PC-3 (cell line): Measurements from ENCODE around the gene ARPC5. TPM values are rescaled to one million over a fixed set of nuclear protein-coding genes. Genes with fewer than 3 reads are reported as not detected.
A peak's percentile ranks its signal among the peaks of the same experiment; 100 is the strongest.

Source experiments
- ATAC-seq: fragments of 200-7000 bp; cut with Tn5 transposase; 2 replicates; pipeline ENCODE4 v1.9.1; 2020; ENCODE audit warnings: mild to moderate bottlenecking, moderate library complexity
- BruUV-seq: library from RNA; stranded (reverse); fragments of 400-500 nt; replicated peaks from 2 replicates; lab custom pipeline; 2021; lab: Mats Ljungman, UMichigan
- CTCF ChIA-PET: fragments of 300-600 bp; sonication (Branson Sonifier 250); formaldehyde crosslinking; loops from one replicate; lab custom pipeline; 2022; ENCODE audit warnings: antibody characterized with exemption; lab: Charles Lee
- POLR2A ChIA-PET: fragments of 300-600 bp; sonication (Branson Sonifier 250); formaldehyde crosslinking; loops from one replicate; lab custom pipeline; 2022; ENCODE audit warnings: antibody characterized with exemption; ENCODE audit not compliant: unreplicated experiment; lab: Charles Lee
- DNase-seq: peaks from one replicate; pipeline ENCODE4 v3.0.0-alpha.2; 2015
- H2AFZ ChIP-seq: fragments of 300-600 bp; sonication (generic); 2 replicates; pipeline ENCODE4 v1.6.0; 2016; ENCODE audit warnings: antibody characterized with exemption, low read length
- H3F3A ChIP-seq: fragments of 300-600 bp; sonication (generic); one replicate; pipeline ENCODE4 v1.6.0; 2017; ENCODE audit warnings: antibody characterized with exemption, low read length, control low read depth, mild to moderate bottlenecking; ENCODE audit not compliant: unreplicated experiment
- H3K27ac ChIP-seq: fragments of 300-600 bp; sonication (generic); 2 replicates; pipeline ENCODE4 v1.5.1; 2016; ENCODE audit warnings: mild to moderate bottlenecking, low read length
- H3K27me3 ChIP-seq: fragments of 300-600 bp; sonication (generic); 2 replicates; pipeline ENCODE4 v1.6.1; 2016; ENCODE audit warnings: low read length, mixed read lengths
- H3K36me3 ChIP-seq: fragments of 300-600 bp; sonication (generic); 2 replicates; pipeline ENCODE4 v1.6.1; 2016; ENCODE audit warnings: low read depth, mixed run types, low read length, mixed read lengths
- H3K4me1 ChIP-seq: fragments of 300-600 bp; sonication (generic); 2 replicates; pipeline ENCODE4 v1.5.1; 2016; ENCODE audit warnings: low read length; ENCODE audit not compliant: insufficient read depth
- H3K4me2 ChIP-seq: fragments of 300-600 bp; sonication (generic); 2 replicates; pipeline ENCODE4 v1.6.0; 2016; ENCODE audit warnings: low read length
- H3K4me3 ChIP-seq: fragments of 300-600 bp; sonication (generic); 2 replicates; pipeline ENCODE4 v1.5.1; 2016; ENCODE audit warnings: mild to moderate bottlenecking, low read length, mixed read lengths
- H3K79me2 ChIP-seq: fragments of 300-600 bp; sonication (generic); 2 replicates; pipeline ENCODE4 v1.6.1; 2017; ENCODE audit warnings: low read length, mixed read lengths
- H3K9ac ChIP-seq: fragments of 300-600 bp; sonication (generic); 2 replicates; pipeline ENCODE4 v1.6.0; 2016; ENCODE audit warnings: mild to moderate bottlenecking, low read length
- H3K9me2 ChIP-seq: fragments of 300-600 bp; sonication (generic); replicated peaks from 2 replicates; pipeline ENCODE4 v1.6.1; 2016; ENCODE audit warnings: mixed run types, low read length, mixed read lengths
- H3K9me3 ChIP-seq: fragments of 300-600 bp; sonication (generic); 2 replicates; pipeline ENCODE4 v1.6.1; 2016; ENCODE audit warnings: low read length, mixed read lengths
- H4K20me1 ChIP-seq: fragments of 300-600 bp; sonication (generic); 2 replicates; pipeline ENCODE4 v1.6.1; 2016; ENCODE audit warnings: low read length, mixed read lengths
- EZH2 ChIP-seq: fragments of 300-600 bp; sonication (generic); IDR thresholded peaks from one replicate; pipeline ENCODE4 v1.6.1; 2017; ENCODE audit warnings: antibody characterized with exemption, mild to moderate bottlenecking, low read length; ENCODE audit not compliant: unreplicated experiment
- EZH2phosphoT487 ChIP-seq: fragments of 300-600 bp; sonication (generic); IDR thresholded peaks from 2 replicates; pipeline ENCODE4 v1.6.1; 2018; ENCODE audit warnings: mild to moderate bottlenecking, antibody characterized with exemption, low read length, borderline replicate concordance
- intact Hi-C: fragments of 100-400 bp; cut with micrococcal nuclease; formaldehyde crosslinking; loops from 2 replicates; pipeline ENCODE4 v1.9.0; 2023
- total RNA-seq: library from RNA; depleted of rRNA; stranded (reverse); fragments of >200 nt; gene quantifications from 2 replicates; pipeline ENCODE4 v1.2.3, GENCODE V29; 2014
- TF ChIP-seq, protein P1 (sequence below): fragments of 300-600 bp; sonication (generic); conservative IDR thresholded peaks from 2 replicates; pipeline ENCODE4 v1.5.1; 2017; ENCODE audit warnings: antibody characterized with exemption, low read depth, mild to moderate bottlenecking, low read length

Gene ARPC5
- total RNA-seq, 1 experiment from 2014 or later = 76.1 TPM

DNA sequence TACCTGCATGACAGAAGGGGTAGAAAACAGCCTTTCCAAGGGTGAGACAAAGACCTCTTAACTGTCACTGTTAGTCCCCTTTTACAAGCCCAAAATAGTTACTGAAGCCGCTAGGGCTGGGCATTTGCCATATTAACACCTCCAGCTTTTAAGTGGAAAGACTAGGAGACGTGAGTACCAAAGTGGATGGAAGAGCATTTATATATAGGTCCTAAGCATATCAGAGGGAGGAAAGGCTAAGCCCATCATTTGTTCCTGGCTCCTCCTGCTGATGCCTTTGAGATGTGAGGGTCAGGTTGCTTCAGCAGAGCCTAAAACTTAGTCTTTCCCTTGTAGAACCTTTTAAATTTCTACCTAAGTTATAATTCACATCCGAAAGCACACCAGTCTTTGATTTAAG lies 43.2 kb upstream of the ARPC5 start:
- no peaks in the 10 kb centered on the region for H3K4me1 ChIP-seq
- DNase-seq = no peak
- no peak overlapping the region for H3K4me2 ChIP-seq
- POLR2A ChIA-PET = interaction anchor here (0.6 kb wide), 1 partner anchor 236 kb away, joined by 3 read pairs; no protein-coding TSS in a partner anchor
- no TSS peak for BruUV-seq
- no peak for ATAC-seq
- H3F3A ChIP-seq = no peaks in the 10 kb centered on the region
- TF ChIP-seq EZH2phosphoT487 (no peak), EZH2 (no peak)
- TF ChIP-seq, protein P1, sequence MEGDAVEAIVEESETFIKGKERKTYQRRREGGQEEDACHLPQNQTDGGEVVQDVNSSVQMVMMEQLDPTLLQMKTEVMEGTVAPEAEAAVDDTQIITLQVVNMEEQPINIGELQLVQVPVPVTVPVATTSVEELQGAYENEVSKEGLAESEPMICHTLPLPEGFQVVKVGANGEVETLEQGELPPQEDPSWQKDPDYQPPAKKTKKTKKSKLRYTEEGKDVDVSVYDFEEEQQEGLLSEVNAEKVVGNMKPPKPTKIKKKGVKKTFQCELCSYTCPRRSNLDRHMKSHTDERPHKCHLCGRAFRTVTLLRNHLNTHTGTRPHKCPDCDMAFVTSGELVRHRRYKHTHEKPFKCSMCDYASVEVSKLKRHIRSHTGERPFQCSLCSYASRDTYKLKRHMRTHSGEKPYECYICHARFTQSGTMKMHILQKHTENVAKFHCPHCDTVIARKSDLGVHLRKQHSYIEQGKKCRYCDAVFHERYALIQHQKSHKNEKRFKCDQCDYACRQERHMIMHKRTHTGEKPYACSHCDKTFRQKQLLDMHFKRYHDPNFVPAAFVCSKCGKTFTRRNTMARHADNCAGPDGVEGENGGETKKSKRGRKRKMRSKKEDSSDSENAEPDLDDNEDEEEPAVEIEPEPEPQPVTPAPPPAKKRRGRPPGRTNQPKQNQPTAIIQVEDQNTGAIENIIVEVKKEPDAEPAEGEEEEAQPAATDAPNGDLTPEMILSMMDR = no peak
- no peaks in the 10 kb centered on the region for H3K79me2 ChIP-seq
- no peak overlapping the region for H3K9ac ChIP-seq
- CTCF ChIA-PET = no interaction called here
- no peak overlapping the region for H2AFZ ChIP-seq
- H3K36me3 ChIP-seq = no peaks in the 10 kb centered on the region
- no peaks in the 10 kb centered on the region for H3K9me2 ChIP-seq
- no peaks in the 10 kb centered on the region for H3K9me3 ChIP-seq
- H3K27ac ChIP-seq = no peak overlapping the region
- intact Hi-C loops = no loop called here
- H3K27me3 ChIP-seq = no peaks in the 10 kb centered on the region
- no peaks in the 10 kb centered on the region for H4K20me1 ChIP-seq
- no peak overlapping the region for H3K4me3 ChIP-seq

DNA sequence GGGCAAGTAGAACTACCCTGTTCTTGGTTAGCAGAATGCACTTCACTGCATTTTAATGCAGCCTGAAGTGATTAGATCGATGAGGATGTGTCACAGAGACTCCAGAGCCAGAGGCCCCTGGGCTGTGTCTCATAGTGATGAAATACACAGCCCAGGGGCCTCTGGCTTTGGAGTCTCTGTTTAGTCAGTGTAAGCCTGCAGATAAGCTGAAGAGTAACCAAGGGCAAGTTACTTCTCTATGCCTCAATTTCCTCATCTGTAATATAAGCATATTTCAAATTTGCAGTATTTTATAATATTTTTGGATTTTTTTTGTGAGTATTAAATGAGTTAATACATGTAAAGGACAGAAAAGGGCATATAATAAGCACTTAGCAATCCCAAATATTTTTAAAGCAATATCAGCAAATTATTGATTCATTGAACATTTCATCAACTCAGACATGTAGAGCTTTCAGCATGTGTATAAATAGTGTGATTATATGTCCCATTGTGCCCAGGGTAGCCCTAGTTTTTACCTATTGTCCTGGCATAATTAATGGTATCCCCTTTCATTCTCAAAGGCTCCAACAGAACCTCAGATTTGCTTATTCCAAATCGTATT lies 41.1 kb upstream of the ARPC5 start:
- CTCF ChIA-PET = no interaction called here
- no peaks in the 10 kb centered on the region for H3F3A ChIP-seq
- no TSS peak for BruUV-seq

DNA sequence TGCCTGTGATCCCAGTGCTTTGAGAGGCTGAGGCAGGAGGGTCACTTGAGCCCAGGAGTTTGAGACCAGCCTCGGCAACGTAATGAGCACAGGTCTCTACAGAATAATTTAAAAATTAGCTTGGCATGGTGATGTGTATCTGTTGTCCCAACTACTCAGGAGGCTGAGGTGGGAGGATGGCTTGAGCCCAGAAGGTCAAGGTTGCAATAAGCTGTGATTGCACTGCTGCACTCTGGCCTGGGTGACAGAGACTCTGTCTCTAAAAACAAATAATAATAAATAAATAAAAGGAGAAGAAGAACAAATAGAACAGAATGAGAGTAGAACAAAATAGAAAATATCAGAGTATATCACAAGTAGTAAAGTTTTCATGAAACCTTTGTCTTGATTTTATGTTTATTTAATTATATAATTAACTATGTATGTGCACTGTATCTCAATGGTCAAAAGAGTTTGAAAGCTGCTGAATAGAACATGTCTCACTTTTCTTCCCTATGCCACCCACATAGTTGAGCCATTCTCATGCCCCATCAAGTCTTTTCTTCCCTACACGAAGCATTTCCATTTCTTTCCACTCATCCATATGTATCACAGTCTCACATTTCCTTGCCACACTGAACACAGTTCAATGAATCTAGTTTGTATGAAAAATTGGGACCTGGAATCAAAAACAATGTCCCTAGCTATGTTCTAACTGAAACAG lies 40.5 kb upstream of the ARPC5 start:
- no peaks in the 10 kb centered on the region for H3K27me3 ChIP-seq
- no peaks in the 10 kb centered on the region for H3K79me2 ChIP-seq
- no peak overlapping the region for H3K27ac ChIP-seq
- ChIA-PET POLR2A (no interaction called here), CTCF (no interaction called here)
- no peak overlapping the region for H3K4me2 ChIP-seq
- H3K9me2 ChIP-seq = no peaks in the 10 kb centered on the region
- TF ChIP-seq EZH2phosphoT487 = no peak
- TF ChIP-seq EZH2 = no peak
- TF ChIP-seq, protein P1 = no peak
- H3K36me3 ChIP-seq = no peaks in the 10 kb centered on the region
- intact Hi-C loops = no loop called here
- no peaks in the 10 kb centered on the region for H4K20me1 ChIP-seq
- ATAC-seq (no peak), DNase-seq (no peak)
- no TSS peak for BruUV-seq
- H3K4me1 ChIP-seq = no peaks in the 10 kb centered on the region
- H2AFZ ChIP-seq = no peak overlapping the region
- no peak overlapping the region for H3K9ac ChIP-seq
- H3F3A ChIP-seq = no peaks in the 10 kb centered on the region
- H3K9me3 ChIP-seq = no peaks in the 10 kb centered on the region
- no peak overlapping the region for H3K4me3 ChIP-seq

More for the DNA sequence above, 41.1 kb upstream of the ARPC5 start:
- H3K27ac ChIP-seq = no peak overlapping the region
- no peaks in the 10 kb centered on the region for H3K9me3 ChIP-seq
- POLR2A ChIA-PET = no interaction called here
- no peaks in the 10 kb centered on the region for H3K9me2 ChIP-seq
- no peak overlapping the region for H2AFZ ChIP-seq
- intact Hi-C loops = no loop called here
- H3K27me3 ChIP-seq = no peaks in the 10 kb centered on the region
- no peak overlapping the region for H3K4me2 ChIP-seq
- no peak overlapping the region for H3K4me3 ChIP-seq
- H3K4me1 ChIP-seq = no peaks in the 10 kb centered on the region
- H4K20me1 ChIP-seq = no peaks in the 10 kb centered on the region
- DNase-seq = peak; percentile 33
- no peaks in the 10 kb centered on the region for H3K79me2 ChIP-seq
- no peaks in the 10 kb centered on the region for H3K36me3 ChIP-seq
- ATAC-seq = 0 out of 2 replicates have a peak, but pooled peaks have one; percentile 27
- TF ChIP-seq EZH2 (no peak), EZH2phosphoT487 (no peak)
- H3K9ac ChIP-seq = no peak overlapping the region
